SK-N-MC (cell line): ENCODE results near the gene NGLY1.
A peak's percentile ranks its signal among the peaks of the same experiment; 100 is the strongest.

Source experiments
- DNase-seq: peaks from one replicate; pipeline ENCODE4 v3.0.0-alpha.2; 2011; ENCODE audit warnings: low read depth, low spot score
- H3K27ac ChIP-seq: fragments of 200-600 bp; sonication (generic); 2 replicates; pipeline ENCODE4 v1.5.1; 2016; ENCODE audit warnings: mixed run types
- H3K36me3 ChIP-seq: fragments of 200-600 bp; sonication (generic); 2 replicates; pipeline ENCODE4 v1.6.1; 2017; ENCODE audit warnings: antibody characterized with exemption, low read length, mixed read lengths; ENCODE audit not compliant: insufficient read depth
- H3K4me3 ChIP-seq: fragments of 200-600 bp; sonication (generic); 2 replicates; pipeline ENCODE4 v1.5.1; 2016
- H3K9ac ChIP-seq: fragments of 200-600 bp; sonication (generic); 2 replicates; pipeline ENCODE4 v1.8.0; 2017; ENCODE audit warnings: mixed run types, mixed read lengths; ENCODE audit not compliant: insufficient read length
- H3K9me3 ChIP-seq: fragments of 200-600 bp; sonication (generic); 2 replicates; pipeline ENCODE4 v1.6.1; 2017; ENCODE audit warnings: low read depth, mild to moderate bottlenecking, antibody characterized with exemption, low read length, moderate library complexity, mixed read lengths
- EZH2 ChIP-seq: fragments of 200-600 bp; sonication (generic); IDR thresholded peaks from one replicate; pipeline ENCODE4 v1.6.1; 2017; ENCODE audit warnings: antibody characterized with exemption
- FOXP2 ChIP-seq: optimal IDR thresholded peaks from 2 replicates; pipeline ENCODE3; 2011; ENCODE audit warnings: mild to moderate bottlenecking, moderate library complexity; ENCODE audit not compliant: insufficient read depth; ENCODE audit errors: extremely low read length, control extremely low read depth
- POLR2AphosphoS5 ChIP-seq: IDR thresholded peaks from 2 replicates; pipeline ENCODE4 v1.6.1; 2012; ENCODE audit warnings: mild to moderate bottlenecking, low read depth, low read length, borderline replicate concordance

NGLY1 gene

GRCh38 chr3:25820366-25820765 is 37.1 kb upstream of the NGLY1 start:
- no peak overlapping the region for H3K27ac ChIP-seq
- no peak overlapping the region for H3K4me3 ChIP-seq
- peak; percentile 12 for DNase-seq
- TF ChIP-seq POLR2AphosphoS5 (no peak), FOXP2 (no peak), EZH2 (no peak)
- H3K9me3 ChIP-seq: no peaks in the 10 kb centered on the region
- no peaks in the 10 kb centered on the region for H3K36me3 ChIP-seq
- no peak overlapping the region for H3K9ac ChIP-seq

DNA sequence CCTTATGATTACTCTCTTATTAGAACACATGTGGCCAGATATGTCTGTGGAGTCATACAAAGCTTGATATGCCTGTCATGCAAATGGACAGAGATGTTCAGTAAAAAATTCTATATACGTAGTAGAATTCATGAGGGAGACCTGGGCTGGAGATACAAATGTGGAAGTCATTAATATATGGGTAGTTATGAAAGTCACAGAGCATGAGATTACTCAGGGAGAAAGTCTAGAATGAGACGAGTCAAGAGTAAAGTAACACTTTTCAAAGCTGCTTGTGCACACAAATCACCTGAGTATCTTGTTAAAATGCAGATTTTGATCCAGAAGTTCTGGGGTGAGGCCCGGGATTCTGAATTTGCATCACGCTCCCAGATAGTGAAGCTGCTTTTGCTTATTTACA is 35.1 kb upstream of the NGLY1 start:
- H3K36me3 ChIP-seq: no peaks in the 10 kb centered on the region
- no peak overlapping the region for H3K9ac ChIP-seq
- DNase-seq: no peak
- TF ChIP-seq FOXP2 (no peak), EZH2 (no peak), POLR2AphosphoS5 (no peak)
- no peaks in the 10 kb centered on the region for H3K9me3 ChIP-seq
- no peak overlapping the region for H3K27ac ChIP-seq
- H3K4me3 ChIP-seq: no peak overlapping the region

DNA sequence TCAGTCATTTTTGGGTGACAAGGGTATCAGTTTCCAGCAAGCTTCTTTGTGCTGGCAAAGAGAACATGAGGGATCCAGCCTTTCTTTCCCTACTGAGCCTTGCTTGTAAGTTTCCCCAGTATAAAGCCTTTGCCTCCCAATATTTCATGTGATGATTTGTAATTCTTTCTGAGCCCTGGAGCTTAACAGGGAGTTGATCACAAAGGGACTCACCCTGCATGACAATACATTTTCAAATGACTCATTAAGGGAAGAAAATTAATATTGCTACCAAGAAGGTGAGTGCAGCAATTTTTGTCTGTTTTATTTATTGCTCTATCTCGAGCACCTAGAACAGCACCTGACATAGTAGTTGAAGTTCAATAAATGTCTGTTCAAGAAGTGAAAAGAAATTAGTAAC is 34.4 kb upstream of the NGLY1 start:
- no peak for DNase-seq
- H3K36me3 ChIP-seq: no peaks in the 10 kb centered on the region
- no peak overlapping the region for H3K4me3 ChIP-seq
- H3K9me3 ChIP-seq: no peaks in the 10 kb centered on the region
- H3K9ac ChIP-seq: no peak overlapping the region
- no peak overlapping the region for H3K27ac ChIP-seq
- TF ChIP-seq POLR2AphosphoS5 (no peak), FOXP2 (no peak), EZH2 (no peak)

- TF ChIP-seq FOXP2 (no peak), POLR2AphosphoS5 (no peak), EZH2 (no peak)
- no peak overlapping the region for H3K9ac ChIP-seq
- no peak overlapping the region for H3K4me3 ChIP-seq
- H3K27ac ChIP-seq: no peak overlapping the region
- no peaks in the 10 kb centered on the region for H3K9me3 ChIP-seq
- H3K36me3 ChIP-seq: no peaks in the 10 kb centered on the region
- no peak for DNase-seq
Observed at GRCh38 chr3:25817107-25817506, 33.9 kb upstream of the NGLY1 start.

DNA sequence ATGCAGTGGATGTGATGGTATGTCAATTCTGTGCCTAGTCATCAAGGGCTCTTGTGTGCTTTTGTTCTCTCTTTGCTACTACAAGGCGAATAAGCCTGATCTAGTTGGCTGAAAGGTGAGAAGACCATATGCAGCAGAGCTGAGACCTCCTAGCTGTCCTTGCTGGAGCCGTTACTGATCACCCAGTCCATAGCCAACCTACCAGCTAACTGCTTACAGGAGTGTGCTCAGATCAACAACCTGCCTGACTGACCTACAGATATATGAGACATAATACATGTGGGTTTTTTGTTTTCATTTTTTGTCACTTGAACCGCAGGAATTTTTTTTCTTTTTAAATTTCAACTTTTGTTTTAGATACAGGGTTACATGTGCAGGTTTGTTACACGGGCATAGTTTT is 29.4 kb upstream of the NGLY1 start:
- DNase-seq: no peak
- H3K27ac ChIP-seq: no peak overlapping the region
- no peaks in the 10 kb centered on the region for H3K36me3 ChIP-seq
- H3K9me3 ChIP-seq: no peaks in the 10 kb centered on the region
- H3K9ac ChIP-seq: no peak overlapping the region
- no peak for TF ChIP-seq POLR2AphosphoS5
- TF ChIP-seq EZH2: no peak
- no peak for TF ChIP-seq FOXP2
- H3K4me3 ChIP-seq: no peak overlapping the region

GRCh38 chr3:25804676-25805075 is 21.4 kb upstream of the NGLY1 start:
- Histone ChIP-seq H3K36me3 (no peaks in the 10 kb centered on the region), H3K27ac (no peak overlapping the region), H3K9ac (no peak overlapping the region), H3K9me3 (no peaks in the 10 kb centered on the region), H3K4me3 (no peak overlapping the region)
- TF ChIP-seq POLR2AphosphoS5 (no peak), FOXP2 (no peak), EZH2 (no peak)
- DNase-seq: no peak

DNA sequence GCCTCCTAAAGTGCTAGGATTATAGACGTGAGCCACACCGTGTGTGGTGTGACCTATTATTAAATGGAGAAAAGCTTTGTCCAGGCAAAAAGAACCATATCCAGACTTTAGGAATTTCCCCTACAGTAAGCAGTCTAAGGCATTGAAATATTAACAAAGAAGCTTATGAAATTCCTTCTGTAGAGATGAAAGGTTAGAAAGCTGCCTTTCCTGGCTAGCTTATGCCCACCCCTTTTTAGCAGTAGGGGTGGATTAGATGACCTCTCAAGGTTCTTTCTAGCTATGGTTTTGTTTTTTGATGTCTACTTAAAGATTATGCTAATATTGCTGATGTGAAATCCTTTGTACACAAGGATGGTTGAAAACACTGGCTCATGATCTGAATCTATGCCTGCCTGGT is 20.6 kb upstream of the NGLY1 start:
- no peaks in the 10 kb centered on the region for H3K36me3 ChIP-seq
- H3K27ac ChIP-seq: no peak overlapping the region
- no peaks in the 10 kb centered on the region for H3K9me3 ChIP-seq
- H3K4me3 ChIP-seq: no peak overlapping the region
- no peak for DNase-seq
- TF ChIP-seq FOXP2 (no peak), POLR2AphosphoS5 (no peak), EZH2 (no peak)
- no peak overlapping the region for H3K9ac ChIP-seq

DNA sequence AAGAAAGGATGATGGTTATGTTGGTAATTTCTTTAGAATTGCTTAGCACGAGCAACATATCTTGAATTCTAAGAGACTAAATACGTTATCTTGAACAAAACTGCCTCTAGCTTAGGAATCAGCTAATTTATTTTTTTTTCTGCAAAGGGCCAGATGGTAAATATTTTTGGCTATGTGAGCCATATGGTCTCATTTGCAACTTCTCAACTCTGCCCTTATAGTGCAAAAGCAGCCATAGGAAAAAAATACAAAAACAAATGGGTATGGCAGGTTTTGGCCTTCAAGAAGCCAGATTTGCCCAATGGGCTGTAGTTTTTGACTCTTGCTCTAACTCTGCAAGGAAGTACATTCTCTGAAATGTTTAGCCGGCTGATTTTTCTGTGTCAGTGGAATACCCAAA is 18.5 kb upstream of the NGLY1 start:
- TF ChIP-seq POLR2AphosphoS5: no peak
- TF ChIP-seq EZH2: no peak
- no peak overlapping the region for H3K27ac ChIP-seq
- no peak overlapping the region for H3K9ac ChIP-seq
- no peaks in the 10 kb centered on the region for H3K36me3 ChIP-seq
- no peak for DNase-seq
- H3K9me3 ChIP-seq: no peaks in the 10 kb centered on the region
- no peak overlapping the region for H3K4me3 ChIP-seq

DNA sequence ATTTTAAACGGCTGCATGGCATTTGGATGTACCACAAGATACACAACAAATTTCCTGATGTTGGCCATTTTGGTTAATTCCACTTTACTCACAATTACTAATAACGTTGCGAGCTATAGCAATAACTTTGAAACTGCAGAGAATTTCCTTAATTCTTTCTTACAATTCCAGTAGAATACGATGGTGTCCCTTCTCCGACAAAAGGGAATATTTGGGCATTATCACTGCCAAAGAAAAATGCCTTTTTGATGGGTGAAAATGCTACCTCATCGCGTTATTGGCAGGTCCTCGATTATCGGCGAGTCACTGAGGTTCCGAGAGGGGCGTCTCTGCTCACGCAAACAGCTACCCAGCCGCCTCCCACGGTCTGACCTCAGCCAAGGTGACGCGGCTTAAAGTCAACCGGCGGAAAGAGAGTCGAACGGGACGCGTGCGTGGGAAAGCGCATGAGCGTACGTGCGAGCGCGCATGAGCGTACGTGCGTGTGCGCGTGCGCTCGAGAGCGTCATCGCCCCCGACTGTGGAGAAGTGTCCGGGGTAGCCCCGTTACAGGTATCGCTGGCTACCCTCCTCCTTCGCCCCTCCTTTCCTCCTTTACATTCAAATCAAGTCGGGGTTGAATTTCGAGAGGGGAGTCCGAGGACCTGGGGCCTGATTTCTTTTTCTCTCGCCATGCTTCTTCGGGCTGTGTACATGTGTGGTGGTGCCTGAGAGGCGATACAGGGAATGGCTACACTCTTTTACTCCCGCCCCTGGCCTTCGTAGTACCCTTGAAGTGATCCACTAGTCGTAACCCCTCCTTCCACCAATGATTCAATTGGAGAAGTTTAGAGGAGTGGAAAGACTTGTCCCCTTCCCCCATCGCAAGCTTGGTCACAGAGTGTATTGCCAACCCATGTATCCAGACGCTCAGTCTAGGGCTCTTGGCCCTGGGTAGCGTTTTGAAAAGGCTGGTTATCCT is 6.6 kb upstream of the NGLY1 start, which contains the start of gene OXSM:
TSS of gene OXSM (plus strand) at position 495 of the 961 bp plus-strand sequence. CDS start 931 bp downstream, outside the sequence.
- no peak for DNase-seq
- Histone ChIP-seq H3K27ac (no peak within 1 kb of the TSS; the same call in 1 of the 2 replicates), H3K36me3 (no peaks in the 10 kb centered on the region), H3K9me3 (no peaks in the 10 kb centered on the region), H3K4me3 (peak within 1 kb of the TSS; percentile 90), H3K9ac (peak within 1 kb of the TSS; percentile 83)
- TF ChIP-seq FOXP2 (no peak), POLR2AphosphoS5 (peak; percentile 92)

GRCh38 chr3:25789209-25789595 is 6.0 kb upstream of the NGLY1 start:
- peak overlapping the region; percentile 90 for H3K4me3 ChIP-seq

More at GRCh38 chr3:25789209-25789595, 6.0 kb upstream of the NGLY1 start:
- Histone ChIP-seq H3K9ac (peak overlapping the region; percentile 83), H3K36me3 (no peaks in the 10 kb centered on the region), H3K9me3 (no peaks in the 10 kb centered on the region), H3K27ac (no peak overlapping the region)
- no peak for TF ChIP-seq POLR2AphosphoS5
- DNase-seq: no peak
